HepG2 (cell line): ENCODE results near the gene ABHD1.

ENCODE experiments used
- CEBPB ChIP-seq: IDR thresholded peaks from 2 replicates; pipeline ENCODE4 v1.6.1; 2011; ENCODE audit warnings: low read depth, low read length, improper control_type of control experiment, borderline replicate concordance
- CTCF ChIP-seq: sonication (generic); formaldehyde crosslinking; IDR thresholded peaks from 2 replicates; pipeline ENCODE4 v1.5.0; 2020; ENCODE audit warnings: mild to moderate bottlenecking, missing genetic modification reagents, moderate library complexity
- EZH2 ChIP-seq: conservative IDR thresholded peaks from 2 replicates; pipeline ENCODE4 v1.6.1; 2012; ENCODE audit warnings: mild to moderate bottlenecking, low read depth, low read length, moderate library complexity
- FOXK1 ChIP-seq: sonication (generic); formaldehyde crosslinking; IDR thresholded peaks from 2 replicates; pipeline ENCODE4 v1.4.0; 2020; ENCODE audit warnings: low read depth, missing genetic modification reagents, borderline replicate concordance
- HES4 ChIP-seq: sonication (generic); formaldehyde crosslinking; IDR thresholded peaks from 2 replicates; pipeline ENCODE4 v1.9.0; 2021; ENCODE audit warnings: mild to moderate bottlenecking, missing genetic modification reagents, borderline replicate concordance
- IKZF4 ChIP-seq: sonication (generic); formaldehyde crosslinking; IDR thresholded peaks from 2 replicates; pipeline ENCODE4 v1.5.1; 2020; ENCODE audit warnings: borderline replicate concordance, mild to moderate bottlenecking, low read depth, missing genetic modification reagents; ENCODE audit errors: not compliant biosample characterization
- POLR2A ChIP-seq, 2 experiments: IDR thresholded peaks; 2 replicates each; pipeline ENCODE4 v1.6.1; 2011; ENCODE audit warnings: low read depth in 2 of 2, low read length in 2 of 2, mild to moderate bottlenecking in 1 of 2, moderate library complexity in 1 of 2; ENCODE audit not compliant: insufficient read depth in 1 of 2
- SMC3 ChIP-seq: IDR thresholded peaks from 2 replicates; pipeline ENCODE4 v1.6.1; 2011; ENCODE audit warnings: low read length, improper control_type of control experiment
- TCF7L2 ChIP-seq: IDR thresholded peaks from 2 replicates; pipeline ENCODE4 v1.6.1; 2011; ENCODE audit warnings: mild to moderate bottlenecking, low read depth, low read length, moderate library complexity
- ZKSCAN1 ChIP-seq: fragments of 150-350 bp; IDR thresholded peaks from 2 replicates; pipeline ENCODE4 v1.6.1; 2014; ENCODE audit warnings: low read length
- TF ChIP-seq, protein P1 (sequence below), 2 experiments: sonication (generic) in 1 of 2; formaldehyde crosslinking in 1 of 2; IDR thresholded peaks; 2 replicates each; pipeline versions ENCODE4 v1.6.1 to v1.9.0; 2014 to 2022; ENCODE audit warnings: antibody characterized with exemption in 1 of 2, borderline replicate concordance in 1 of 2, inconsistent platforms in 1 of 2, low read depth in 1 of 2, missing genetic modification reagents in 1 of 2
- TF ChIP-seq, protein P2 (sequence below): sonication (generic); formaldehyde crosslinking; conservative IDR thresholded peaks from 2 replicates; pipeline ENCODE4 v1.4.0; 2020; ENCODE audit warnings: missing genetic modification reagents

- TF ChIP-seq EZH2 (no peak), CTCF (CRISPR knock-in tag) (no peak), CEBPB (no peak), TCF7L2 (no peak), SMC3 (no peak), POLR2A (IDR thresholded peaks at IDR 0.05; ENCODE audit: insufficient read depth in 1 of 2, low read depth in 2 of 2, low read length in 2 of 2) (no peak), HES4 (CRISPR knock-in tag) (no peak), ZKSCAN1 (no peak), FOXK1 (no peak), IKZF4 (CRISPR knock-in tag) (no peak)
- TF ChIP-seq, protein P1, sequence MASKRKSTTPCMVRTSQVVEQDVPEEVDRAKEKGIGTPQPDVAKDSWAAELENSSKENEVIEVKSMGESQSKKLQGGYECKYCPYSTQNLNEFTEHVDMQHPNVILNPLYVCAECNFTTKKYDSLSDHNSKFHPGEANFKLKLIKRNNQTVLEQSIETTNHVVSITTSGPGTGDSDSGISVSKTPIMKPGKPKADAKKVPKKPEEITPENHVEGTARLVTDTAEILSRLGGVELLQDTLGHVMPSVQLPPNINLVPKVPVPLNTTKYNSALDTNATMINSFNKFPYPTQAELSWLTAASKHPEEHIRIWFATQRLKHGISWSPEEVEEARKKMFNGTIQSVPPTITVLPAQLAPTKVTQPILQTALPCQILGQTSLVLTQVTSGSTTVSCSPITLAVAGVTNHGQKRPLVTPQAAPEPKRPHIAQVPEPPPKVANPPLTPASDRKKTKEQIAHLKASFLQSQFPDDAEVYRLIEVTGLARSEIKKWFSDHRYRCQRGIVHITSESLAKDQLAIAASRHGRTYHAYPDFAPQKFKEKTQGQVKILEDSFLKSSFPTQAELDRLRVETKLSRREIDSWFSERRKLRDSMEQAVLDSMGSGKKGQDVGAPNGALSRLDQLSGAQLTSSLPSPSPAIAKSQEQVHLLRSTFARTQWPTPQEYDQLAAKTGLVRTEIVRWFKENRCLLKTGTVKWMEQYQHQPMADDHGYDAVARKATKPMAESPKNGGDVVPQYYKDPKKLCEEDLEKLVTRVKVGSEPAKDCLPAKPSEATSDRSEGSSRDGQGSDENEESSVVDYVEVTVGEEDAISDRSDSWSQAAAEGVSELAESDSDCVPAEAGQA (IDR thresholded peaks at IDR 0.05; ENCODE audit: low read depth), result no peak
- TF ChIP-seq, protein P1 (CRISPR knock-in tag; IDR thresholded peaks at IDR 0.05; ENCODE audit: borderline replicate concordance), result no peak
- TF ChIP-seq, protein P2, sequence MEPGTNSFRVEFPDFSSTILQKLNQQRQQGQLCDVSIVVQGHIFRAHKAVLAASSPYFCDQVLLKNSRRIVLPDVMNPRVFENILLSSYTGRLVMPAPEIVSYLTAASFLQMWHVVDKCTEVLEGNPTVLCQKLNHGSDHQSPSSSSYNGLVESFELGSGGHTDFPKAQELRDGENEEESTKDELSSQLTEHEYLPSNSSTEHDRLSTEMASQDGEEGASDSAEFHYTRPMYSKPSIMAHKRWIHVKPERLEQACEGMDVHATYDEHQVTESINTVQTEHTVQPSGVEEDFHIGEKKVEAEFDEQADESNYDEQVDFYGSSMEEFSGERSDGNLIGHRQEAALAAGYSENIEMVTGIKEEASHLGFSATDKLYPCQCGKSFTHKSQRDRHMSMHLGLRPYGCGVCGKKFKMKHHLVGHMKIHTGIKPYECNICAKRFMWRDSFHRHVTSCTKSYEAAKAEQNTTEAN, result no peak
Measured at GRCh38 chr2:27080603-27080936, 43.0 kb upstream of the ABHD1 start.
